Liver (tissue), 9 donors: ENCODE data around the gene SMAD6. TPM values are rescaled to one million over a fixed set of nuclear protein-coding genes. Genes with fewer than 3 reads are reported as not detected.

Experiments
- DNase-seq: peaks from one replicate; pipeline ENCODE4 v3.0.0-alpha.2; 2017; ENCODE audit warnings: low spot score
- H3K27ac ChIP-seq, 2 donors: one replicate each; pipeline ENCODE4 v1.7.0; 2013; ENCODE audit warnings: inconsistent platforms in 2 of 2, low read length in 2 of 2, control low read depth in 1 of 2, low read depth in 1 of 2, mild to moderate bottlenecking in 1 of 2
- H3K27me3 ChIP-seq, 4 donors: one replicate each; pipeline versions ENCODE4 v1.6.1 to v1.7.0; 2013; ENCODE audit warnings: low read length in 3 of 4, inconsistent platforms in 1 of 4, mild to moderate bottlenecking in 1 of 4, moderate library complexity in 1 of 4; ENCODE audit not compliant: control insufficient read depth in 4 of 4, insufficient read depth in 4 of 4
- H3K36me3 ChIP-seq, 4 donors: one replicate each; pipeline versions ENCODE4 v1.6.1 to v1.7.0; 2013; ENCODE audit warnings: low read length in 3 of 4, mild to moderate bottlenecking in 3 of 4, low read depth in 1 of 4, moderate library complexity in 1 of 4; ENCODE audit not compliant: control insufficient read depth in 4 of 4, insufficient read depth in 3 of 4
- H3K4me1 ChIP-seq, 4 donors: one replicate each; pipeline versions ENCODE4 v1.6.1 to v1.7.0; 2013; ENCODE audit warnings: low read length in 3 of 4, mild to moderate bottlenecking in 3 of 4, moderate library complexity in 1 of 4; ENCODE audit not compliant: control insufficient read depth in 4 of 4, insufficient read depth in 4 of 4
- H3K4me3 ChIP-seq, 3 donors: one replicate each; pipeline versions ENCODE4 v1.6.1 to v1.7.0; 2013; ENCODE audit warnings: low read length in 3 of 3, control low read depth in 1 of 3, low read depth in 1 of 3, mild to moderate bottlenecking in 1 of 3
- H3K9ac ChIP-seq, 2 donors: one replicate each; pipeline ENCODE4 v1.7.0; 2013; ENCODE audit warnings: low read length in 2 of 2, mild to moderate bottlenecking in 2 of 2, moderate library complexity in 2 of 2, control low read depth in 1 of 2, low read depth in 1 of 2
- H3K9me3 ChIP-seq, 4 donors: one replicate each; pipeline versions ENCODE4 v1.6.1 to v1.7.0; 2013; ENCODE audit warnings: low read length in 3 of 4; ENCODE audit not compliant: control insufficient read depth in 4 of 4
- ATF3 ChIP-seq: IDR thresholded peaks from 2 replicates; pipeline ENCODE4 v1.6.1; 2016; ENCODE audit warnings: antibody characterized with exemption
- CTCF ChIP-seq: fragments of 150-350 bp; IDR thresholded peaks from 2 replicates; pipeline ENCODE4 v1.5.1; 2017; ENCODE audit warnings: improper control_type of control experiment, low read depth, low read length; ENCODE audit not compliant: missing input control
- EGR1 ChIP-seq, 2 donors: IDR thresholded peaks; 2 replicates each; pipeline ENCODE4 v1.6.1; 2016 to 2018; ENCODE audit warnings: antibody characterized with exemption in 2 of 2, low read depth in 2 of 2
- FOXA1 ChIP-seq: IDR thresholded peaks from 2 replicates; pipeline ENCODE4 v1.6.1; 2016; ENCODE audit warnings: antibody characterized with exemption
- FOXA2 ChIP-seq: IDR thresholded peaks from 2 replicates; pipeline ENCODE4 v1.6.1; 2016; ENCODE audit warnings: antibody characterized with exemption
- GABPA ChIP-seq, 2 donors: IDR thresholded peaks in 1 of 2; conservative IDR thresholded peaks in 1 of 2; 2 replicates each; pipeline ENCODE4 v1.6.1; 2016; ENCODE audit warnings: antibody characterized with exemption in 2 of 2, mild to moderate bottlenecking in 1 of 2, moderate library complexity in 1 of 2
- HNF4A ChIP-seq, 2 donors: conservative IDR thresholded peaks; 2 replicates each; pipeline ENCODE4 v1.6.1; 2016; ENCODE audit warnings: antibody characterized with exemption in 2 of 2, mild to moderate bottlenecking in 2 of 2
- HNF4G ChIP-seq: IDR thresholded peaks from 2 replicates; pipeline ENCODE4 v1.6.1; 2016; ENCODE audit warnings: antibody characterized with exemption
- JUND ChIP-seq, 2 donors: IDR thresholded peaks; 2 replicates each; pipeline ENCODE4 v1.6.1; 2016; ENCODE audit warnings: antibody characterized with exemption in 2 of 2
- MAX ChIP-seq: IDR thresholded peaks from 2 replicates; pipeline ENCODE4 v1.6.1; 2016; ENCODE audit warnings: antibody characterized with exemption
- NR2F2 ChIP-seq: IDR thresholded peaks from 2 replicates; pipeline ENCODE4 v1.6.1; 2016; ENCODE audit warnings: antibody characterized with exemption
- RAD21 ChIP-seq, 2 donors: IDR thresholded peaks; 2 replicates each; pipeline ENCODE4 v1.6.1; 2016; ENCODE audit warnings: antibody characterized with exemption in 2 of 2, mild to moderate bottlenecking in 2 of 2
- REST ChIP-seq: IDR thresholded peaks from 2 replicates; pipeline ENCODE4 v1.6.1; 2016; ENCODE audit warnings: antibody characterized with exemption, mild to moderate bottlenecking
- RXRA ChIP-seq, 2 donors: IDR thresholded peaks; 2 replicates each; pipeline ENCODE4 v1.6.1; 2017 to 2018; ENCODE audit warnings: antibody characterized with exemption in 2 of 2, mild to moderate bottlenecking in 1 of 2
- SP1 ChIP-seq: IDR thresholded peaks from 2 replicates; pipeline ENCODE4 v1.6.1; 2018; ENCODE audit warnings: antibody characterized with exemption, mild to moderate bottlenecking
- TAF1 ChIP-seq: conservative IDR thresholded peaks from 2 replicates; pipeline ENCODE4 v1.6.1; 2016; ENCODE audit warnings: antibody characterized with exemption, mild to moderate bottlenecking
- YY1 ChIP-seq: IDR thresholded peaks from 2 replicates; pipeline ENCODE4 v1.6.1; 2016; ENCODE audit warnings: antibody characterized with exemption, mild to moderate bottlenecking
- WGBS: extraction: QIAGEN DNeasy Blood & Tissue Kit; methylation state at CpG from one replicate; pipeline ENCODE4 v1.1.7; 2013; 5-methylcytosine and 5-hydroxymethylcytosine counted together
- polyA plus RNA-seq, 2 donors: library from polyadenylated mRNA; stranded (reverse) in 1 of 2; unstranded in 1 of 2; fragments of 200-250 nt in 1 of 2; fragments of >200 nt in 1 of 2; fragmentation: Nextera tagmentation in 1 of 2; extraction: Ambion mirVana in 1 of 2; gene quantifications; one replicate each; pipeline versions ENCODE4 v1.2.1 to v1.2.3, GENCODE V29; 2013 to 2015
- total RNA-seq, 2 donors: library from RNA; depleted of rRNA; stranded (reverse); fragments of >200 nt; gene quantifications; one replicate each; pipeline ENCODE4 v1.2.3, GENCODE V29; 2014
- donor health status: healthy.
- donor health status: healthy.
- donor health status: healthy.
- donor health status: healthy.
- donor health status: healthy.

Gene SMAD6
- total and polyA plus RNA-seq, 4 donors = 1.2 to 15.1 (median 11.0) TPM

GRCh38 chr15:66721020-66721419 is 19.0 kb downstream of the SMAD6 start:
- Histone ChIP-seq H3K9ac (no peak overlapping the region), H3K36me3 (peaks cover 0 to 7% (median 6%) of the 10 kb centered on the region in 4 donors), H3K27ac (no peak overlapping the region), H3K4me1 (peaks cover 0 to 8% (median 2%) of the 10 kb centered on the region in 4 donors), H3K4me3 (no peak overlapping the region), H3K9me3 (no peaks in the 10 kb centered on the region), H3K27me3 (no peaks in the 10 kb centered on the region)
- TF ChIP-seq CTCF (no peak), GABPA (IDR thresholded peaks at IDR 0.05 in 1 of 2, conservative IDR thresholded peaks at IDR 0.05 in 1 of 2) (no peak), ATF3 (no peak), SP1 (no peak), TAF1 (no peak), EGR1 (IDR thresholded peaks at IDR 0.05; ENCODE audit: low read depth in 2 of 2) (no peak), JUND (IDR thresholded peaks at IDR 0.05) (no peak), FOXA1 (no peak), HNF4A (conservative IDR thresholded peaks at IDR 0.05) (no peak), RXRA (IDR thresholded peaks at IDR 0.05) (no peak), YY1 (no peak), MAX (no peak), HNF4G (no peak), NR2F2 (no peak), REST (no peak), RAD21 (IDR thresholded peaks at IDR 0.05) (no peak), FOXA2 (no peak)
- no peak for DNase-seq
- WGBS = 88% methylated on average over 8 of the region's 8 CpGs

GRCh38 chr15:66721501-66721937 is 19.5 kb downstream of the SMAD6 start:
- DNase-seq = no peak

More at GRCh38 chr15:66721501-66721937, 19.5 kb downstream of the SMAD6 start:
- Histone ChIP-seq H3K4me1 (peaks cover 0 to 5% (median 1%) of the 10 kb centered on the region in 4 donors), H3K4me3 (no peak overlapping the region), H3K27me3 (no peaks in the 10 kb centered on the region), H3K36me3 (peaks cover 0 to 7% (median 5%) of the 10 kb centered on the region in 4 donors), H3K9me3 (no peaks in the 10 kb centered on the region), H3K27ac (no peak overlapping the region), H3K9ac (no peak overlapping the region)
- TF ChIP-seq GABPA (IDR thresholded peaks at IDR 0.05 in 1 of 2, conservative IDR thresholded peaks at IDR 0.05 in 1 of 2) (no peak), HNF4A (conservative IDR thresholded peaks at IDR 0.05) (no peak), FOXA2 (no peak), MAX (no peak)
- WGBS = 88% methylated on average over 4 of the region's 4 CpGs
